Spleen (tissue), 7 donors: Measurements from ENCODE around the gene DDX55.

Source experiments
- CTCF ChIP-seq, 11 experiments: fragments of 200-600 bp in 7 of 11; fragments of 450-650 bp in 4 of 11; sonication (generic) in 4 of 11; IDR thresholded peaks in 8 of 11; conservative IDR thresholded peaks in 3 of 11; 1 replicate in 7 of 11; 2 replicates in 4 of 11; pipeline versions ENCODE4 v1.4.0 to v1.8.0; 2016 to 2021; ENCODE audit warnings: antibody characterized with exemption in 11 of 11, inconsistent platforms in 4 of 11, mild to moderate bottlenecking in 1 of 11
- POLR2A ChIP-seq, 3 donors: fragments of 450-650 bp; IDR thresholded peaks; one replicate each; pipeline ENCODE4 v1.5.1; 2017; ENCODE audit warnings: antibody characterized with exemption in 3 of 3, mild to moderate bottlenecking in 1 of 3
- donor health status: DM: no; HTN: no; CAD: no; lungs with moderate emphysema.
- donor health status: DM: no; HTN: no; CAD: no.
- donor health status: DM: no; HTN: no; CAD: no.

DNA sequence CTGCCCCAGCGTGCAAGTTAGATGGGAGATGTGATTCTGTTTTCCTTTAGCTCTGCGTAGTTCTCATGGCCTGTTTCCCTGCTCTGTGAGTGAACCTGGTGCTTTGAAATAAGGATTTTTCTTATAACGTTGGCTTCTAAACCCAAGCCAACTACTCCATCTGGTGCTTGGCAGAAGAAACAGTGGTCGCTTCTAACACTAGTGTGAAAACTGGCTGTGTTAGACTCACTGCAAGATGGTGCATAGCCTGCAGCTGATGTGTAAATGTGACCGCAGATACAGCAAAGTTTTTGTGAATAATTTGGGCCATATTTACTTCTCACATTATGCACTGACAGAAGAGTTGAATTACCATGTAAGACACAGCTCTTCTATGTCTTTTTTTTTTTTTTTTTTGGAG is 44.0 kb downstream of the DDX55 start:
- TF ChIP-seq CTCF (IDR thresholded peaks at IDR 0.05 in 8 of 11, conservative IDR thresholded peaks at IDR 0.05 in 3 of 11) (no peak), POLR2A (IDR thresholded peaks at IDR 0.05) (no peak)
